GM12878 (cell line): ENCODE data around the gene STEAP3. TPM values are rescaled to one million over a fixed set of nuclear protein-coding genes. Genes with fewer than 3 reads are reported as not detected.

ENCODE experiments used
- ATAC-seq: fragments of 200-7000 bp; cut with Tn5 transposase; 3 replicates; pipeline ENCODE4 v1.9.1; 2020; ENCODE audit warnings: mild to moderate bottlenecking, moderate library complexity
- BruUV-seq: library from RNA; stranded (reverse); fragments of 400-500 nt; replicated peaks from 2 replicates; lab custom pipeline; 2021; lab: Mats Ljungman, UMichigan
- CTCF ChIA-PET: fragments of 300-600 bp; sonication (Branson Sonifier 250); formaldehyde crosslinking; extraction: SDS; loops from one replicate; lab custom pipeline; 2021; ENCODE audit warnings: inconsistent platforms; lab: Yijun Ruan, JAX
- POLR2A ChIA-PET: fragments of 350-600 bp; formaldehyde crosslinking; extraction: SDS; loops from one replicate; lab custom pipeline; 2021; ENCODE audit warnings: inconsistent platforms; lab: Charles Lee
- RAD21 ChIA-PET: fragments of 300-600 bp; sonication (Branson Sonifier 250); formaldehyde crosslinking; loops from one replicate; lab custom pipeline; 2023; ENCODE audit warnings: antibody characterized with exemption; ENCODE audit not compliant: unreplicated experiment; lab: Charles Lee
- SMC1A ChIA-PET: fragments of 300-600 bp; sonication (Branson Sonifier 250); formaldehyde crosslinking; loops from one replicate; lab custom pipeline; 2023; ENCODE audit not compliant: unreplicated experiment, uncharacterized antibody; lab: Charles Lee
- DNase-seq: peaks from one replicate; pipeline ENCODE4 v3.0.0-alpha.2; 2011; ENCODE audit warnings: low read depth, low spot score
- FAIRE-seq: peaks from 3 replicates; lab custom pipeline; 2011; peaks lifted over from hg19 to GRCh38; lab: Jason Lieb, UNC
- H2AFZ ChIP-seq: 2 replicates; pipeline ENCODE4 v1.6.0; 2011; ENCODE audit warnings: low read depth, low read length, control low read depth; ENCODE audit not compliant: control insufficient read depth
- H3K27ac ChIP-seq: 2 replicates; pipeline ENCODE4 v1.5.1; 2011; ENCODE audit warnings: control low read depth; ENCODE audit not compliant: control insufficient read depth, insufficient read depth
- H3K27me3 ChIP-seq, 2 experiments: replicated peaks in 1 of 2; 2 replicates each; pipeline versions ENCODE4 v1.6.0 to v1.6.1; 2011; ENCODE audit warnings: low read length in 1 of 2; ENCODE audit not compliant: control insufficient read depth in 2 of 2, insufficient read depth in 2 of 2
- H3K36me3 ChIP-seq, 2 experiments: 2 replicates each; pipeline ENCODE4 v1.5.1; 2011; ENCODE audit warnings: low read length in 1 of 2; ENCODE audit not compliant: control insufficient read depth in 2 of 2, insufficient read depth in 2 of 2
- H3K4me1 ChIP-seq: 2 replicates; pipeline ENCODE4 v1.6.1; 2011; ENCODE audit warnings: mild to moderate bottlenecking, low read length, moderate library complexity, mixed read lengths; ENCODE audit not compliant: control insufficient read depth, insufficient read depth
- H3K4me2 ChIP-seq: 2 replicates; pipeline ENCODE4 v1.6.0; 2011; ENCODE audit warnings: control low read depth; ENCODE audit not compliant: control insufficient read depth, insufficient read depth
- H3K4me3 ChIP-seq: fragments of 200-600 bp; sonication (generic); 2 replicates; pipeline ENCODE4 v1.5.1; 2016
- H3K79me2 ChIP-seq: 2 replicates; pipeline ENCODE4 v1.6.0; 2011; ENCODE audit warnings: low read length; ENCODE audit not compliant: control insufficient read depth, insufficient read depth
- H3K9ac ChIP-seq: 2 replicates; pipeline ENCODE4 v1.8.0; 2011; ENCODE audit warnings: low read length, control low read depth, mixed read lengths; ENCODE audit not compliant: control insufficient read depth, insufficient read depth
- H3K9me3 ChIP-seq: replicated peaks from 3 replicates; pipeline ENCODE4 v1.5.1; 2011; ENCODE audit warnings: mild to moderate bottlenecking, low read length; ENCODE audit not compliant: control insufficient read depth, insufficient read depth
- H4K20me1 ChIP-seq: 2 replicates; pipeline ENCODE4 v1.6.0; 2011; ENCODE audit not compliant: control insufficient read depth, insufficient read depth
- BACH1 ChIP-seq: fragments of 450-650 bp; IDR thresholded peaks from 2 replicates; pipeline ENCODE4 v1.6.1; 2017; ENCODE audit warnings: mild to moderate bottlenecking, borderline replicate concordance
- CHD1 ChIP-seq: IDR thresholded peaks from 2 replicates; pipeline ENCODE4 v1.6.1; 2012; ENCODE audit warnings: low read depth, low read length, improper control_type of control experiment
- CREB1 ChIP-seq: IDR thresholded peaks from 2 replicates; pipeline ENCODE4 v1.6.1; 2012; ENCODE audit warnings: low read depth, mild to moderate bottlenecking, inconsistent platforms
- E2F4 ChIP-seq: IDR thresholded peaks from 2 replicates; pipeline ENCODE4 v1.6.1; 2012; ENCODE audit warnings: low read depth, low read length, improper control_type of control experiment
- HDGF ChIP-seq: fragments of 450-650 bp; IDR thresholded peaks from 2 replicates; pipeline ENCODE4 v1.6.1; 2016; ENCODE audit warnings: antibody characterized with exemption
- KDM1A ChIP-seq: fragments of 200-600 bp; sonication (generic); IDR thresholded peaks from 2 replicates; pipeline ENCODE4 v1.6.1; 2016; ENCODE audit warnings: borderline replicate concordance
- MLLT1 ChIP-seq: fragments of 450-650 bp; IDR thresholded peaks from 2 replicates; pipeline ENCODE4 v1.6.1; 2016; ENCODE audit warnings: mild to moderate bottlenecking
- MTA2 ChIP-seq: fragments of 450-650 bp; IDR thresholded peaks from 2 replicates; pipeline ENCODE4 v1.6.1; 2016; ENCODE audit warnings: low read depth, mild to moderate bottlenecking, moderate library complexity
- NRF1 ChIP-seq: conservative IDR thresholded peaks from 2 replicates; pipeline ENCODE4 v1.6.1; 2011; ENCODE audit warnings: mild to moderate bottlenecking, low read depth, low read length, improper control_type of control experiment
- POU2F2 ChIP-seq: IDR thresholded peaks from 3 replicates; pipeline ENCODE4 v1.6.1; 2011; ENCODE audit warnings: low read depth, mild to moderate bottlenecking, low read length, borderline replicate concordance
- SREBF1 ChIP-seq: IDR thresholded peaks from 2 replicates; pipeline ENCODE4 v1.6.1; 2012; ENCODE audit warnings: mild to moderate bottlenecking, low read length
- USF1 ChIP-seq: IDR thresholded peaks from 2 replicates; pipeline ENCODE4 v1.6.1; 2011; ENCODE audit warnings: borderline replicate concordance, low read depth, mild to moderate bottlenecking, moderate library complexity, mixed read lengths, low read length; ENCODE audit not compliant: insufficient read depth; ENCODE audit errors: extremely low read length
- WGBS: methylation state at CpG from one replicate; pipeline ENCODE4 v1.1.6; 2016; ENCODE audit warnings: low lambda C conversion rate; ENCODE audit not compliant: insufficient replicate concordance, insufficient coverage; ENCODE audit errors: missing lambda C conversion rate; 5-methylcytosine and 5-hydroxymethylcytosine counted together
- in situ Hi-C: fragments of 300-500 bp; cut with MboI; formaldehyde crosslinking; loops from 9 replicates; pipeline ENCODE4 v1.14.3; 2018; ENCODE audit warnings: mixed read lengths
- intact Hi-C: fragments of 100-400 bp; cut with micrococcal nuclease; formaldehyde crosslinking; loops from one replicate; pipeline ENCODE4 v1.14.2; 2022; ENCODE audit not compliant: unreplicated experiment
- polyA plus RNA-seq, 11 experiments: library from polyadenylated mRNA; depleted of rRNA in 4 of 11; unstranded in 6 of 11; stranded (reverse) in 5 of 11; fragments of >200 nt; fragmentation: Nextera tagmentation in 4 of 11; fragmentation: Illumina TruSeq in 1 of 11; extraction: Ambion mirVana in 4 of 11; extraction: Trizol in 1 of 11; gene quantifications; 1 replicate in 1 of 11; 2 replicates in 10 of 11; pipeline versions ENCODE4 v1.2.1 to v1.2.3, GENCODE V29; 2011 to 2016; ENCODE audit warnings: inconsistent platforms in 2 of 11, missing spikeins in 2 of 11, low read depth in 1 of 11
- total RNA-seq, 4 experiments: library from RNA; depleted of rRNA in 3 of 4; stranded (reverse); fragments of >200 nt in 3 of 4; fragmentation: Illumina TruSeq in 1 of 4; extraction: Trizol in 1 of 4; gene quantifications; 2 replicates each; pipeline versions ENCODE4 v1.2.1 to v1.2.3, GENCODE V29; 2013 to 2021

STEAP3 gene
- total and polyA plus RNA-seq, 10 of the 15 experiments (the other 5 are each of a cell fraction or from before 2014, with no cell fraction given) = 0.42 to 8.3 (median 4.8) TPM

- TF ChIP-seq MLLT1 (no peak), CREB1 (no peak), USF1 (no peak), HDGF (no peak), CHD1 (no peak), SREBF1 (no peak), NRF1 (no peak)
Measured at GRCh38 chr2:119245076-119245840, 21.6 kb downstream of the STEAP3 start (continued).

GRCh38 chr2:119245841-119246230, 22.2 kb downstream of the STEAP3 start:
- H3K9ac ChIP-seq = no peak overlapping the region
- in situ Hi-C loops = no loop called here
- FAIRE-seq = no peak
- ATAC-seq = no peak
- no peaks in the 10 kb centered on the region for H4K20me1 ChIP-seq
- no peak overlapping the region for H3K27ac ChIP-seq
- no TSS peak for BruUV-seq
- RAD21 ChIA-PET = no interaction called here
- TF ChIP-seq KDM1A (no peak), MTA2 (no peak), POU2F2 (no peak), BACH1 (no peak), E2F4 (no peak)
- TF ChIP-seq, all 136 proteins: peak for 0
- no peak for DNase-seq
- CTCF ChIA-PET = no interaction called here
- intact Hi-C loops = no loop called here
- Histone ChIP-seq H3K79me2 (no peaks in the 10 kb centered on the region), H3K9me3 (no peaks in the 10 kb centered on the region), H3K4me3 (no peak overlapping the region), H3K27me3 (no peaks in the 10 kb centered on the region), H3K36me3 (no peaks in the 10 kb centered on the region; a peak in 2 of 4 replicates), H3K4me2 (no peak overlapping the region), H2AFZ (no peak overlapping the region), H3K4me1 (no peaks in the 10 kb centered on the region)
- SMC1A ChIA-PET = no interaction called here
- POLR2A ChIA-PET = no interaction called here
- 74% methylated on average over 3 of the region's 3 CpGs for WGBS
